Activated CD4-positive, CD25-positive, alpha-beta regulatory T cell treated with anti-CD3 and anti-CD28 coated beads, Interleukin-2, amount 50 U/mL, for 16 hours (primary cell): ENCODE measurements around the gene TAF1B.
"Not testable (repeated sequence)": the region's sequence is repeated elsewhere in the genome, so short reads cannot be mapped to it uniquely, and the experiment has no call there.

ENCODE experiments used
- DNase-seq: peaks from one replicate; pipeline ENCODE4 v3.0.0-alpha.2; 2020; ENCODE audit warnings: low read depth, low spot score

Gene TAF1B

DNA sequence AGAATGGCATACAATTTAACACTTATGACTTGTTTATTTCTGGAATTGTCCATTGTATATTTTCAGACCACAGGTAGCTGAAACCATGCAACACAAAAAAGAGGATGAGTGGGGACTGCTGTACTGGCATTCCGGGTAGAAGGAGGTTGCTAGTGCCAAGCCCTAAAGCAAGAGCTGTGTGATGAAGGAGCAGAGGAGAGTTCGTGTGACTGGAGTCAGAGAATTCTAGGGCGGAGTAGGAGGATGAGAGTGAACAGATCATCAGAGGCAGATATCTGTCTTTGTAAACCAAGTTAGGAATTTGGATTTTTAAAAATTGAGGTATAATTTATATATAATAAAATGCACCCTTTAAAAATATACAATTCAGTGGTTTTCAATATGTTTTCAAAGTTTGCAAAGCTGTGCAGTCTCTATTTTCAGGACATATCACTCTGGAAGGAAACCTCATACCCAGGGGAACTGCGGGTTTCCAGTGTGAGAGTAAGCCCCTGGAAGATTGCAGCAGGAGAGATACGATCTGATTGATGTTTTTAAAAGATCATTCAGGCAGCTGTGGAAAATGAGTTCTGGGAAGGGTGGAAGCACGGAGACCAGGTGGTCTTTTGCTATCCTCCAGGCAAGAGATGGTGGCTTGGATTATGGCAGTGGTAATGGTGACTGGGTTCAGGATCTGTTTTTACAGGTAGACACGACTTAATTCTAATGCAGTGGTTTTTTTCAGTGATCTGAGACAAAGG lies 36.4 kb downstream of the TAF1B start:
- no peak for DNase-seq

DNA sequence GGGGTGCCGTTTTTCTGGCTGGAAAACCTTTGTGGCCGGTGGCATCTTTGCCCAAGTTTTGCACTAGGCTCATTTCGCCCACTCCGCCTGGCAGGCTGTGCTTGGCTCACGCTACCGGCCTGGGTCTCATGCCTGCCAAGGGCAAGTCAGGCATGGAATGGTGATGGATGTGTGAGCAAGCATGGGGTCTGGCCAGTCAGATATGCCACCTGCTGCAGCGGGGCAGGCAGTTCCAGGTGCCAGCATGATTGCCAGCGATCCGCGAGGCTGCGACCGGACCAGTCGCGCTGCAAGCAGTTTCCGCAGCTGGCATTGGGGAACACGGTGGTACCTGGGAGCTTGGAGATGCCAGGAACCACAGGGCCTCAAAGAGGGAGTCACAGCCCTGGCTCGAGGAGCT lies 40.6 kb downstream of the TAF1B start:
- DNase-seq: no peak

DNA sequence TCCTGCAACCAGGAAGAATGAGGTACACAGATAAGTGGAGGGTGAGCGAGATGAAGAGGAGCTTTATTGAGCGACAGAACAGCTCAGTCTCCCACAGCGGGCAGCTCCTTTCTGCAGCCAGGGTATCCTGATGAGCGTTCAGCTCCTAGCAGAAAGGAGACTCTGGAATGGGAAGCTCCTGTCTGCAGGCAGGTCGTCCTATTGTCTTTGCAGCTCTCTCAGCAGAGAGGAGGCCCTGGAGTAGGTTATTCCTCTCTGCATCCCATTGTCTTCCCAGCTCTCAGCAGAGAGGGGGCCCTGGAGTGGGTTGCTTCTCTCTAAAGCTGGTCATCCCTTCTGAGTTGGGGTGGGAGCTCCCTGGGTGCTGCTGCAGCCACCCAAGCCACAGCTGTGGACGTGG lies 41.2 kb downstream of the TAF1B start:
- no peak for DNase-seq

DNA sequence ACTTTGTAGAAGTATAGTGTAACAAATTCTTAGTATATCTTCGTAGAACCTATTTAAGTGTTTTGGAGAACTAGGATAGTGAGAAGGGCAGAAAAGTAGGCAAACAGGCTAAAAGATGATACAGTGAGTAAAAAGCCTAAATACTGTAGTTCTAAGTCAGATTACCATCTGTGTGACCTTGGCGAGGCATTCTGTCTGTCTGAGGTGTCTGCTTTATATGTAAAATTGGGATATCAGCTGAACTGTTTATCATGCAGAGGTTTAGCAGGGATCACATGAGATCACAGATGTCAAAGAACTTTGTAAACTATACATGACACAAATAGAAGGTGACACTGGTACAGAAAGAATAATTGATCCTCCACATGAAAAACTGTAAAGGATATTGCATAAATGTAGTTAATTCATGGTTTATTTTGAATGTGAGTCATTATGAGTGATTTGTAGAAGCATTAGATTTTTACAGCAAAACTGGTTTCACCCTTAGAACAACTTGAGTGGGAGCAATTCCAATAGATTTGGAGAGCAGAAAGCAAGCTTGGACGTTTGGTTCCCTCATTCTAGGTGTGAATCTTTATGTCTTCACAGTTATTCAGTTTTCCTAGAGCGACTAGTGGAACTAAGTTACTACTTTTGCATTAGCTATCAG lies 41.9 kb downstream of the TAF1B start:
- DNase-seq: no peak

DNA sequence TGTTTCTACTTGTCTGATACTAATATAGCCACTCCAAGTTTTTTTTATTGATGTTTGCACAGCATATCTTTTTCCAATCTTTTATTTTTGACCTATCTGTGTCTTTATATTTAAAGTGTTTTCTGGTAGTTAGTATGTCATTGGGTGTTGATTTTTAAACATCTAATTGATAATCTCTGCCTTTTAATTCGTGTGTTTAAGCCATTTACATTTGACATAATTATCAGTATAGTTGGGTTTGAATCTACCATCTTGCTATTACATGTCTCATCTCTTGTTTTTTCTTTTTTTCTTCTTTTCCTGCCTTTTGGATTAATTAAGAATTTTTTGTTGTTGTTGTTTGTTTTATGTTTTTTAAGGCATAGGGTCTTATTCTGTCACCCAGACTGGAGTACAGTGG lies 44.2 kb downstream of the TAF1B start:
- DNase-seq: no peak

DNA sequence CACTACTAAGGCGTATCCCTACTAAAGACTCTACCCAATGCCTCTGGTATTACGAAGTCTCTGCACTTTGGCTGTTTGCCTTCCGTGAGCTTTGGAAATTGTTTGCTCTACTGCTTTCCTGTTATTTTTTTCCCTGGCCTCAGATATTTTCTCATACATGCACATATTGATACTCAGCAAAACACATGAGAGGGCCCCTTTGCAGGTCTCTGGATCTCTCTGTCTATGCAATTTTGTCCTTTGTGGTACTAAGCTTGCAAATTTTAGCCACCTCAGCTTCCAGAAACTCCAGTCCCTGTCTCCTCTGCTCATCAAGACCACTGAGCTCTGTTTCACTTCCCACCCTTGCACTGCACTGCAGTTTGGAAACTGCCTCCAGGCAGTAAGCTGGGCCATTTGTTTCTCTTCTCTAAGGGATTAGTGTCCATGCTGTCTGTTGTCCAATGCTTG lies 46.6 kb downstream of the TAF1B start:
- no peak for DNase-seq

DNA sequence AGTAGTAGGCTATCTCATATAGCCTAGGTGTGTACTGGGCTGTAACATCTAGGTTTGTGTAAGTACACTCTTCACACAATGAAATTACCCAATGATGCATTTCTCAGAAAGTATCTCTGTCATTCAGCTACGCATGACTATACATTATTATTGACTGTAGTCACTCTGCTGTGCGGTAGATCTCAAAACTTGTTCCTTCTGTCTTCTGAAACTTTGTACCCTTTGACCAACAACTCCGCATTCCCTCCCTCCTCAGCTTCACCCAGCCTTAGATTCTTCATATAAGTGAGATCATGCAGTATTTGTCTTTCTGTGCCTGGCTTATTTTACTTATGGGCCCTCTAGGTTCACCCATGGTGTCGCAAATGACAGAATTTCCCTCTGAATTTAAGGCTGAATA lies 49.0 kb downstream of the TAF1B start:
- no peak for DNase-seq

DNA sequence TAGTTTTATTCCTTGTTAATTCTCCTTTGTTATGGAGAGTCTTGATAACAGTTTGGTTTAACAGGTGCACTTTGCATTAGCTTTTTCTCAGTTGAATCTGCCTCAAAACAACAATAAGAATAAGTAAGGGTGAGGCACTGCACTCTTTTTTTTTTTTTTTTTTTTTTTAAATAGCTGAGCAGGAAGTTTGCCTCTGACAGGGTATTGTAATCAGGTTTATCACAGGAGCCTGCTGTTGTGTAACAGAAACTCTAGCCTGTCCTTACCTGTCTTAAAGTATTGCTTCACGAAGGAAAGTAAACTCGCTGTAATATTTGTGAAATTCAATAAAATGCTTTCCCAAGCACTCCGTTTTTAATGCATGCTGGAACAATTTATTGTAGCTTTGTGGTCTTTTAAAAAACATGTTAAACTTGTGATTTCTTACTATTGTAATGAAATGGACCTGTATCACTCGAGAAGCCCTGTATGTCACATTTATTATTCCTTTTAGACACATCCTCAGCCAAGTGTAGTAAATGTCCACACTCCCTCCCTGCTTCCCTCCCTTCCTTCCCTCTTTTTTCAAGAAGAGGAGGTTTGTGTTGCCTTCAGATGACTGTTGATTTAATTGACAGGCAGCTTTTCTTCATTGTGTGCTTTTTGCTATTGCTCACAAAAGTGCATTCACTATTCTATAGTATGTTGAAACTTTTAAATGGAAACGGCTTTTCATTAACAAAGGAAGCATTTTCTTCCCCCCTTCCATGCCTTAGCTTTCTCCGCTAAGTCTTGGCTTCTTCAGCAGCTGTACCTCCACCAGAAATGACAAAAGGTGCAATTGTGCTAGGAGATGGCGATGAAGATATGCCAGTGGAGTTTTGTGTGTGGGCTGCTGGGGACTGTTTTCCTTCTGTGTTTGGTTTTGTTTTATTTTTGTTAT lies 52.7 kb downstream of the TAF1B start:
- DNase-seq: no peak

DNA sequence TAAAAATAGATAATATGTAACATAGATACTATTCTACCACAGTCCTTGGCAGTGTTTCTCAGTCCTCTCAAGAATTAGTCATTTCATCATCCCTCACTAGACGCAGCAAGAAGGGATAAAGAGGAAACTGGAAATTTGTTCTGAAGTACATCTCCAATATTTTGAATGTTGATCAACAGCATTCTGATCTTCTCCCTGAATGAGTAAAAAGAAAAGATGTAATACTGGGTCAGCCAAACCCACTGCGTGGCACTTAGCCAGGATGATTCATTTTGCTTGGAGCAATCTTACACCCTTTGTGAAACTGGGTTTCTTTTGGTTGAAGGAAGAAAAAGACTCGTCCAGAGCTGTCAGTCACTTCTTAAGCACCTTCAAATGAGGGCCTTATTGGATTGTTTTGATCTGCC lies 54.1 kb downstream of the TAF1B start:
- DNase-seq: no peak

DNA sequence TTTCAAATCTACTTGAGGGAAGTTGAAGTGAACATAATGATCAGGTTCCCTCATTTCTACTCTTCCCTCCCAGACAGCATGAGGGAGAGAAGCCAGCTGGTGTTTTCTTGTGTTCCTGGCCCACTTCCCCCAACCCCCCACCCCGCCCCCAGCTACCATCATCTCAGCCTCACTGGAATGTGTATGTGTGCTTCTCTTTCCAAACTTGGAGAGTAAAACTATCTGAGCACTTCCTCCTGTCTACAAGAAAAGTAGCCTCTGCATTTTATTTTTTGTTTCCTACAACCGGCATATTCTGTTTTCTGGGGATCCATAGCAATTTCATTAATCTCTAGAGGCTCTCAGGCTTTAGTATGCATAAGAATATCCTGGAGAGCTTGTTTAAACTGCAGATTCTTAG lies 54.6 kb downstream of the TAF1B start:
- no peak for DNase-seq

DNA sequence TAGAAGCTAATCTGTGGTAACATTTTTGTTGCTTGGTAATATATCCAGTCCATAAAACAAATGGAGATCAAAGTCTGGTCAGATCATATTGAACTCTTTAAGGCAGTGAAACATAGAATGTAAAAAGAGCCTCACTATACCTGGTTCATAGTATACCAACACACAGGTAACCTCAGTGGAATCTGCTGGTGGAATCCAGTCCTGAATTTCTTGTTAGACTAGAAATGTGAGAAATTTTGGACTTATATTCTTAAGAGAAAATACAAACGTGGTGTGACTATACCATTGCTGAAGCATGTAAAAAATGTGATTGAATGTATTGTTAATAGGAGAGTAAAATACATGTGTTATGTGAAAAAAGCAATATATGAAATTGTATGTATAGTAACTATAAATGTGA lies 62.1 kb downstream of the TAF1B start:
- DNase-seq: no peak

DNA sequence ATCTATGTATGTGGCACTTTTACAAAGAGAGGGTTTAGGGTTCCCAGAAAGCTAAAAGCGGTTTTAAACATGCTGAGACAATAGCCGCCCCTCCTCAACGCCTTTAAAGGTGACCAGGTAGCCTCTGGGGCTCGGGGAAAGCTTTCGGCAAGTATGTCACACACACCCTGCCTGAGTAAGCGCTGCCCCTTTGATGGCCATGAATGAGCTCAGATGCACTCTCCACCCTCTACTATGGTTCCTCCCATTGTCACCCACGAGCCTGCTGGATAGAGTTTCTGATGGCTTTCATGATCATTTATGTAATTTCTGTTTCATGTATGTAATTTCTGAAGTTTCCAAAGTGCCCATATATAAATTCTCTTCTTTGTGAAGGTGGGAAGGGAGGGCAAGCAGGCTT lies 64.1 kb downstream of the TAF1B start:
- no peak for DNase-seq

DNA sequence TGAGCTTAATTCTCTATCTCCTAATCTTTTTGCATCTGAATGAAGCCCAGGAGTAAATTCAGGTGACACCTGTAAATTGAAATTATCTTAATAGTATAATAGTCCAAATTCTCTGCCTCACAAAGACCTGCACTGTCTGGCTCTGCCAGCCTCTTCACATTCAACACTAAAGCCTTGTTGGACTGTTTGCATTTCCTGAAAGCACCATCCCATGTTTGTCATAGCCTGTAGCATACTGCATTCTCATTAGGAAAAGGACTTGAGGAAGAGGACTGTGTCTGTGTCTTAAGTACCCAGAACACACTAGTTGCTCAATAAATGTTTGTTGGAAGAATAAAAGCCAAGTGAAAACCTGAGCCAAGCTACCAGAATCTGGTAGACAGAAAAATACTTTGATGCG lies 65.4 kb downstream of the TAF1B start:
- DNase-seq: no peak

DNA sequence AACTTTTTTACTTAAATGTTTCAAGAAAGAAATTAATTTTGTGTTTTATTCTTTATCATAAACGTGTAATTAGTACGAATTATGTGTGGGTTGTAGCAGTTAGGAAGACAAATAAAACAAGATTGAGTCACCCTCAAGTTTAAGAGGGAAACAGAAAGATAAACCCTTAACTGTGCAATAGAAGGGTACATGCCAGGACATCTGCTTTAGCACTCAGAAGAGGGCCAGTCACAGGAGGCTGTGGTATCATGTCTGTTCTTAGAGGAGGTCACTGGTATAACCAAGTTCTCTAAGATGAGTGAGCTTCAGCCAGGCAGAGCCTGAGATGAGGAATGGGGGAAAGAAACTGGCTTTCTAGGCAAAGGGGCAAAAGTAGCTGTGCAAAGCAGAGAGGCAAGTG lies 65.8 kb downstream of the TAF1B start:
- DNase-seq: no peak

DNA sequence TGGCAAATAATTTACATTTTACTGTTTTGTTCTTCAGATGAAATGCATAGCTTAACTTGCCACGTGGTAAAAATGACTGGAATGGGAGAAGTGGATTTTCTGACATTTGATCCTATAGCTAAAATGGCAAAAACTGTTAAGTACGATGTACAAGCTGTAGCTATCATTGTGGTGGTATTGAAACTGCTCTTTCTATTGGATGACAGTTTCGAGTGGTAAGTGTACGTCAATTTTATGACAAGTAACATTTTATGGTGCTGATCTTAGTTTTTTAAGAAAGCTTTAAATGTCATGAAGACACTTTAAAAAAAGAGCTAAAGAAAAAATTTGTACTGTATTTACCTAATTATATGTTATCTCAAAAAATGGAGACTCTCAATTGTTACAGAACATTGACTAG lies 67.4 kb downstream of the TAF1B start:
- DNase-seq: no peak

DNA sequence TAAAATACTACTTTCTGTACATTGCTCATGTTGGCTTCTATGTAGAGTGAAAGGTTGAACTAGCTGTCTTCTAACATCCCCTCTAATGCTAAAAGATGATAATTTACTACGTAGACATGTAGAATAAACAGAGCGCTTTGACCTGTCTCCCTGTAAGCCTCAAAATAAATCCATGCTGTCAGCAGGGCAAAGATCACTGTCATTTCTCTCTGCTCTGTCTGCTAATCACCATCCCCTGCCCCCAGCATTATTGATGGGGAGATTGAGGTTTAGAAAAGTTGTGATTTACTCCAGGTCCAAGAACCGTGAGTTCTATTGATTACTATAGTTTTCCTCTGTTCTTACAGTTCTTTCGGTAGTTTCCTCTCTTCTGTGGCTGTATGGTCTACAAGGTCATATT lies 69.2 kb downstream of the TAF1B start:
- DNase-seq: no peak

DNA sequence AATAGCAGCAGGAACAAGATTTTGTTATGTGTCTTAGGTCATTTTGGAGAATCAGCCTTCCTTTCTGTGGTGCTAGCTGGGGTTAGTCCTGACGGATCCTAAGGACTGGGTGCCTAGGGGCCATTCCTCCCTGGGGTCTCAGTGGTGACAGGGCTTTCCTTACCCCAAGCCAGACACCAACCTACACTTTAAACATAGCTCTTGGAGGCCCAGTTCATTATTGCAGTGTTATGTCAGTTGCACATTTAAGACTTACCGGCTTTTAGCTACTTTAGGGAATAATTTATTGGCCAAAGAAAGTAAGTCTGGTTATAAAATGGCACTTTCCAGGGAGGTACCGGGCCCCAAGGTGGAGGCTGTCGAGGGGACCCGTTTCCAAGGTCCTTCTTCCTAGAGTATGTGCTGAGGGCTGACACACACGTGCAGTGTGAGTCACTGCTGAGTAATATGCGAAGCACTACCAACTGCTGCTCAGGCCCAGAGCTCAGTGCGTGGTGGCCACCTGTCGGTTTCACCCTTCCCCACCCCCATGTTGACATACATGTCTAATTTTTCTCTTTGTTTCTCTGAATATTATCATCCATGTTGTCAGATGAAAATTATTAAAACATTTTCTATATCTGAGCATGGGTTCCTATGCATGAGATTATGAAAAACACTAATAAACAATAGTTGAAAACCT lies 71.3 kb downstream of the TAF1B start:
- DNase-seq: peak; percentile 3

DNA sequence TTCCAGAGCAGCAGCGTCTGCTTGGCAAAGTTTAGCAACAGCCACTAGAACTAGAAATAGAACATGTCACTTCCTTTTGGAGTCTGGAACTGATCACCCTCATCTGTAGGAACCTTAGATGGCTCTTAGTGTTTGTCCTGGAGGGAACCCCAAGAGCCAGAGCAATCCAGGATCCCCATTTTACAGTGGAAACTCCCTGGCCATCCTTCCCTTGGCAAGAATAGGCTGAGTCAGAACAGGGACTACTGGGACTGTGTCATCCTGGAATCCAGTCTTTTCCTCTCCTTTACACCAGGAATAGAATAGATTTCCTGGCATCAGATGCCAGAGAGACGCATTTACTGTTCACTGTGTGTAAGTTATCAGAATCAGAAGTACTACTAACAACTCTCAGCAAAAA lies 75.0 kb downstream of the TAF1B start:
- DNase-seq: no peak

DNA sequence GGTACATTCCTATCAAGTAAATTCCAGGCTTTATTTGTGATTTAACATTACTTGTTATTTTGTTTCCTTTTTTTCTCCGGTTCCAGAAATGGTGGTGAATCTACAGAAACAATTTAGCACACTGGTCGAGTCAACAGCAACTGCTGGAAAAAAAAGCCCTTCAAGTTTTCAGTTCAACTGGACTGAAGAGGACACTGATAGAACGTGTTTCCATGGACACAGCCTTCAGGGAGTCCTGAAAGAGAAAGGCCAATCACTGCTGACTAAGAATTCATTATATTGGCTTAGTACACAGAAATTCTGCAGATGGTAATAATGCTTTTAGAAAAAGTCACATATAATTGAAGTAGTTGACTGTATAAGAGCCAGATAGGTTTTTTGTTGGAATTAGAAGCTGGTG lies 76.2 kb downstream of the TAF1B start:
- DNase-seq: no peak

DNA sequence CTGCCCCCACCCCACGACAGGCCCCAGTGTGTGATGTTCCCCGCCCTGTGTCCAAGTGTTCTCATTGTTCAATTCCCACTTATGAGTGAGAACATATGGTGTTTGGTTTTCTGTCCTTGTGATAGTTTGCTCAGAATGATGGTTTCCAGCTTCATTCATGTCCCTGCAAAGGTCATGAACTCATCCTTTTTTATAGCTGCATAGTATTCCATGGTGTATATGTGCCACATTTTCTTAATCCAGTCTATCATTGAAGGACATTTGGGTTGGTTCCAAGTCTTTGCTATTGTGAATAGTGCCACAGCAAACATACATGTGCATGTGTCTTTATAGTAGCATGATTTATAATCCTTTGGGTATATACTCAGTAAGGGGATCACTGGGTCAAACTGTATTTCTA lies 83.7 kb downstream of the TAF1B start:
- DNase-seq: not testable (repeated sequence)

DNA sequence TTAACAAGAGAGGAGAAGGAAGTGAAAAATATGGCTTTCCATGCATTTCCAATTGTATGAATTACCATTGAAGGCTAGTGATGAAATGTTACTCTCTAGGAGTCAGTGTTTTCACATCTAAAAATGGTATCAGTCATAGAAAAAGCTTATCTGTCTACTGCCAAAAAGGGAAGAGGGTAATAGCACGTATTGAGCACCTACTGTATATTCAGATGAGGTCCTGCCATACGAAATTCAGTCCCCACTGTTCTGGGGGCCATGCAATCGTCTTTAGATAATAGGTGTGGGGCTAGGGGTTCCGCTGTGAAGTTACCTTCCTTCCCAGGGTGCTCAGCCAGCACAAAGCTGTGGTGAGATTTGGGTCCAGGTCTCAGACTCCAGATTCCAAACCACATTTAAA lies 94.0 kb downstream of the TAF1B start:
- DNase-seq: no peak

DNA sequence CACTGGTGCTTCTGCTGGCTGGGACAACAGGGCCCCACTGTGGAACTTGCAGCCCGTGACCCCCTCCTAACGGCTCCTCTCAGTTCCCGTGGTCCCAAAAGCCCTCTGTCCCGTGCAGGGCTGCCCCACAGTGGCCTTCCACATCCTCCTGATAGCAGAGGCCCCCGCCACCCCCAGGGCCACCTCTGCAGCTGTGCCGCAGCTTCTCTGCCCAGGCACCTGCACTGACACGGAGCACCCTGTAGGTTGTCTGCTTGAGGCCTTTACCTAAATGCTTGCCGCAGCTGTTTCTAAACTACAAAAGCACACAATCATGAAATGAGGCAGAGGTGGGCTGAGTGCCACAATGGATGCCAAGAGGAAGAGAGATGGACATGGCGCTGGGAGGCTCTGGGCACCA lies 94.7 kb downstream of the TAF1B start:
- no peak for DNase-seq
